A673 (cell line): ENCODE measurements around the gene JSRP1. TPM values are rescaled to one million over a fixed set of nuclear protein-coding genes. Genes with fewer than 3 reads are reported as not detected.

ENCODE experiments used
- BruUV-seq: library from RNA; stranded (reverse); fragments of 400-500 nt; replicated peaks from 2 replicates; lab custom pipeline; 2021; lab: Mats Ljungman, UMichigan
- CTCF ChIA-PET: fragments of 300-600 bp; sonication (Branson Sonifier 250); formaldehyde crosslinking; loops from one replicate; lab custom pipeline; 2022; ENCODE audit warnings: antibody characterized with exemption; lab: Charles Lee
- POLR2A ChIA-PET: fragments of 300-600 bp; sonication (Branson Sonifier 250); formaldehyde crosslinking; loops from one replicate; lab custom pipeline; 2022; ENCODE audit warnings: antibody characterized with exemption; ENCODE audit not compliant: low non-redundant PET; lab: Charles Lee
- DNase-seq: peaks from one replicate; pipeline ENCODE4 v3.0.0-alpha.2; 2015; ENCODE audit warnings: low spot score
- H3K27ac ChIP-seq: fragments of 200-600 bp; sonication (generic); 2 replicates; pipeline ENCODE4 v1.5.1; 2016; ENCODE audit warnings: mixed run types, low read depth, mild to moderate bottlenecking, mixed read lengths, antibody characterized with exemption, low read length; ENCODE audit not compliant: poor library complexity, severe bottlenecking
- H3K27me3 ChIP-seq: fragments of 200-600 bp; sonication (generic); replicated peaks from 2 replicates; pipeline ENCODE4 v1.6.1; 2017; ENCODE audit warnings: mixed run types, low read depth, mild to moderate bottlenecking, mixed read lengths, antibody characterized with exemption, low read length; ENCODE audit not compliant: insufficient read depth, poor library complexity
- H3K36me3 ChIP-seq: fragments of 200-600 bp; sonication (generic); 2 replicates; pipeline ENCODE4 v1.6.1; 2016; ENCODE audit warnings: mixed run types, mild to moderate bottlenecking, mixed read lengths, antibody characterized with exemption, low read length; ENCODE audit not compliant: insufficient read depth, poor library complexity, severe bottlenecking
- H3K4me1 ChIP-seq: fragments of 200-600 bp; sonication (generic); 2 replicates; pipeline ENCODE4 v1.6.1; 2017; ENCODE audit warnings: mixed run types, mild to moderate bottlenecking, mixed read lengths, antibody characterized with exemption, low read length; ENCODE audit not compliant: insufficient read depth, poor library complexity, severe bottlenecking
- H3K4me3 ChIP-seq: fragments of 200-600 bp; sonication (generic); 2 replicates; pipeline ENCODE4 v1.5.1; 2016; ENCODE audit warnings: low read depth, mixed run types, mild to moderate bottlenecking, mixed read lengths, low read length; ENCODE audit not compliant: poor library complexity, severe bottlenecking
- H3K9me3 ChIP-seq: fragments of 200-600 bp; sonication (generic); 2 replicates; pipeline ENCODE4 v1.6.1; 2016; ENCODE audit warnings: mixed run types, low read depth, mild to moderate bottlenecking, mixed read lengths, antibody characterized with exemption, low read length; ENCODE audit not compliant: poor library complexity, severe bottlenecking
- CTCF ChIP-seq: fragments of 300-800, 200-600 bp; sonication (generic); conservative IDR thresholded peaks from 2 replicates; pipeline ENCODE4 v1.5.1; 2017; ENCODE audit warnings: low read depth, mild to moderate bottlenecking, antibody characterized with exemption, low read length, moderate library complexity, mixed read lengths
- EZH2 ChIP-seq: fragments of 200-600 bp; sonication (generic); IDR thresholded peaks from 2 replicates; pipeline ENCODE4 v1.6.1; 2017; ENCODE audit warnings: borderline replicate concordance, low read depth, mild to moderate bottlenecking, mixed read lengths, antibody characterized with exemption, low read length; ENCODE audit not compliant: poor library complexity, severe bottlenecking
- intact Hi-C: fragments of 100-400 bp; cut with micrococcal nuclease; formaldehyde crosslinking; loops from one replicate; pipeline ENCODE4 v1.10.0; 2022; ENCODE audit not compliant: unreplicated experiment
- microRNA-seq: library from miRNA; unstranded; fragments of <30 nt; microRNA quantifications from one replicate; pipeline ENCODE4 v1.2.0, GENCODE V29; 2021
- total RNA-seq: library from RNA; stranded (reverse); gene quantifications from 2 replicates; pipeline ENCODE4 v1.2.3, GENCODE V29; 2021

The JSRP1 gene
- total RNA-seq, 1 experiment from 2014 or later = 0.73 TPM

GRCh38 chr19:2207008-2207407 is 49.2 kb downstream of the JSRP1 start:
- TF ChIP-seq EZH2 = no peak
- no peak for TF ChIP-seq CTCF
- H3K9me3 ChIP-seq = no peaks in the 10 kb centered on the region
- ChIA-PET CTCF (no interaction called here), POLR2A (no interaction called here)
- H3K27ac ChIP-seq = no peak overlapping the region
- DNase-seq = no peak
- H3K27me3 ChIP-seq = no peaks in the 10 kb centered on the region
- no peaks in the 10 kb centered on the region for H3K4me1 ChIP-seq
- intact Hi-C loops = no loop called here
- no TSS peak for BruUV-seq
- no peak overlapping the region for H3K4me3 ChIP-seq
- H3K36me3 ChIP-seq = peaks cover 46% of the 10 kb centered on the region

- no peak for DNase-seq
- CTCF ChIA-PET = no interaction called here
- Histone ChIP-seq H3K27me3 (no peaks in the 10 kb centered on the region), H3K9me3 (no peaks in the 10 kb centered on the region), H3K4me1 (no peaks in the 10 kb centered on the region), H3K36me3 (peaks cover 17% of the 10 kb centered on the region), H3K27ac (no peak overlapping the region), H3K4me3 (no peak overlapping the region)
- POLR2A ChIA-PET = no interaction called here
- TF ChIP-seq EZH2 (no peak), CTCF (no peak)
- no TSS peak for BruUV-seq
- intact Hi-C loops = no loop called here
Measured at GRCh38 chr19:2202366-2202765, 53.9 kb downstream of the JSRP1 start.

Small RNAs within 50 kb of the gene (microRNA-seq; reads per million reads assigned to microRNA genes)
- gene MIR1227 = 25.9 reads per million, percentile 46 among the genes with 10 or more reads in this experiment
- gene MIR4321 = not detected

Other genes starting within 250 kb of the JSRP1 start
- gene BTBD2, start 240.7 kb downstream of the JSRP1 start, total RNA-seq = 91.7 and 110 TPM in 2 replicates
- gene MKNK2, start 205.2 kb downstream of the JSRP1 start, total RNA-seq = 106 and 107 TPM in 2 replicates
- 40.7 and 47.1 TPM in 2 replicates for gene MOB3A, start 160.1 kb downstream of the JSRP1 start, total RNA-seq
- 1.6 and 2.5 TPM in 2 replicates for gene IZUMO4, start 159.5 kb downstream of the JSRP1 start, total RNA-seq
- 148 and 154 TPM in 2 replicates for gene AP3D1, start 104.9 kb downstream of the JSRP1 start, total RNA-seq
- 71.2 and 78.8 TPM in 2 replicates for gene DOT1L, start 92.5 kb downstream of the JSRP1 start, total RNA-seq
- gene PLEKHJ1, start 20.1 kb downstream of the JSRP1 start, total RNA-seq = 73.7 and 75.9 TPM in 2 replicates
- 186 and 187 TPM in 2 replicates for gene SF3A2, start 19.6 kb downstream of the JSRP1 start, total RNA-seq
- gene AMH, start 7.1 kb downstream of the JSRP1 start, total RNA-seq = 15.1 and 16.3 TPM in 2 replicates
- gene PEAK3, start 25.8 kb upstream of the JSRP1 start, total RNA-seq = not detected in 2 replicates
- not detected in 2 replicates for gene LINGO3, start 51.7 kb upstream of the JSRP1 start, total RNA-seq
- gene LSM7, start 72.2 kb upstream of the JSRP1 start, total RNA-seq = 137 and 152 TPM in 2 replicates
- 86.8 and 94.2 TPM in 2 replicates for gene SPPL2B, start 72.3 kb upstream of the JSRP1 start, total RNA-seq
- gene TMPRSS9, start 103.8 kb upstream of the JSRP1 start, total RNA-seq = not detected in 2 replicates
- 206 and 213 TPM in 2 replicates for gene TIMM13, start 171.2 kb upstream of the JSRP1 start, total RNA-seq
- 241 and 243 TPM in 2 replicates for gene LMNB2, start 200.5 kb upstream of the JSRP1 start, total RNA-seq
- 12.3 and 16.4 TPM in 2 replicates for gene GADD45B, start 219.7 kb upstream of the JSRP1 start, total RNA-seq